IPS-18a (cell line): ENCODE data around the gene MRPS6.

Source experiments
- H3K27ac ChIP-seq: one replicate; pipeline ENCODE4 v1.5.1; 2013; ENCODE audit warnings: low read length
- H3K27me3 ChIP-seq: one replicate; pipeline ENCODE4 v1.6.1; 2013; ENCODE audit warnings: mild to moderate bottlenecking, low read length; ENCODE audit not compliant: control insufficient read depth, insufficient read depth
- H3K36me3 ChIP-seq: one replicate; pipeline ENCODE4 v1.6.1; 2013; ENCODE audit warnings: low read depth, low read length; ENCODE audit not compliant: control insufficient read depth
- H3K4me1 ChIP-seq: one replicate; pipeline ENCODE4 v1.6.1; 2013; ENCODE audit warnings: low read depth, low read length; ENCODE audit not compliant: control insufficient read depth
- H3K4me3 ChIP-seq: one replicate; pipeline ENCODE4 v1.5.1; 2013; ENCODE audit warnings: low read length
- H3K9ac ChIP-seq: one replicate; pipeline ENCODE4 v1.6.1; 2013; ENCODE audit warnings: mild to moderate bottlenecking, low read length, moderate library complexity
- H3K9me3 ChIP-seq: one replicate; pipeline ENCODE4 v1.6.1; 2013; ENCODE audit warnings: low read depth, low read length; ENCODE audit not compliant: control insufficient read depth

MRPS6 gene

DNA sequence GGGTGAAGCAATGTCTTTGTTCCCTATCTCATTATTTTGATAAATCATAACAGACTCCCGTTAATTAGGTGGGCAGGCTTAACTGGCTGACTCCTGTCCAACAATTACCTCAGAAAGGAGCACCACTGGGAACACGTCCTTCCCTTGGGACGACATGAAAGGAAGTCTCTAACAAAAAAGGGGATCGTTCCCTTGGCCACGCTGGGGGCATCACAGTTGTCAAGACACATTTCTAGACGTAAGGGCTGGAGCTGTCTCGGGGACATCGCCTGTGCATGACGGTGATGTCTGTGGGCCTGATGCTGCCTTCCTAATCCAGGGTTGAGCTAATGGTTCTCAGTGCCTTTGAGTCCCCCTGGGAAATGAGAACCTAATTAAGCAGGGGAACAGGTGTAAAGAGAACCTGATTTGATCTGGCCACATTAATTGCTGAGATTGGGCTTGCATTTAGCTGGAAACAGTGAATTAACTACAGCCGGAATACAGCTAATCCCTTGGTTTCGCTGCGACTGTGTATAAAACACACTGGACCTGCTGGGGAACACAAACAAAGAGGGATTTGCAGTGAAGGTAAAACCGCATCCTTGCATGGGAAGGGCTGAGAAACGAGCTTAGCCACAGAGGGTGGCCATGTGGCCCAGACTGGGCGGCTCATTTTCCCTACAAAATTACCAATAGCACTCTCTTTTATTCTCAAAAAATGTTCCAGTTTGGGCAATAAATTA, 111.8 kb downstream of the MRPS6 start:
- H3K9me3 ChIP-seq: no peaks in the 10 kb centered on the region
- H3K36me3 ChIP-seq: no peaks in the 10 kb centered on the region
- H3K4me1 ChIP-seq: peaks cover 17% of the 10 kb centered on the region
- peaks cover 8% of the 10 kb centered on the region for H3K27me3 ChIP-seq
- no peak overlapping the region for H3K27ac ChIP-seq
- no peak overlapping the region for H3K4me3 ChIP-seq
- H3K9ac ChIP-seq: no peak overlapping the region

DNA sequence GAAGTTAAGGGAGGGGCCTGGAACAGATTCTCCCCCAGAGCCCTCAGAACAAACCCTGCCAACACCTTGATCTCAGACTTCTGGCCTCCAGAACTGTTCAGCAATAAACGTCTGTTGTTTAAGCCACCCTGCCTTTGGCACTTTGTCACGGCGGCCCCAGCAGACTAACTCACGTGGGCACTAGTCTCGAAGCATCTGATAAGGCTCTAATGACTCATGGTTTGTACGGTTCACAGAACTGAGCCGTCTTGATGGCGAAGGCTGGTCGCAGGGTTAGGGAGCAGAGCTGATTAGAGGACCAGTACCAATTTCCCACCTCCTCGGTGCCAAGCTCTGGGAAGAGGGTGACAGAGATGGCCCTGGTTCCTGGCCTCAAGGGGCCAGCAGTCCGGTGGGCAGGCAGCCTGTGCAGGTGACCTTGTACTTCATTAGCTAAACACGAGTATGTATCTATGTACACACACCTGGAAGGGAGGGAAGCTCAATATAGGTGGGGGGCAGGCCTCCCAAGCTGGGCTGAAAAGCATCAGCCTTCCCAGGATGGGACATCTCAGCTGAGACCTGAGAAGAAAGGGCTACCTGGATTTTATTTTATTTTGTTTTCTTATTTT, 112.8 kb downstream of the MRPS6 start:
- Histone ChIP-seq H3K27me3 (no peaks in the 10 kb centered on the region), H3K27ac (no peak overlapping the region), H3K9ac (no peak overlapping the region), H3K9me3 (no peaks in the 10 kb centered on the region), H3K4me1 (peaks cover 10% of the 10 kb centered on the region), H3K36me3 (no peaks in the 10 kb centered on the region), H3K4me3 (no peak overlapping the region)

DNA sequence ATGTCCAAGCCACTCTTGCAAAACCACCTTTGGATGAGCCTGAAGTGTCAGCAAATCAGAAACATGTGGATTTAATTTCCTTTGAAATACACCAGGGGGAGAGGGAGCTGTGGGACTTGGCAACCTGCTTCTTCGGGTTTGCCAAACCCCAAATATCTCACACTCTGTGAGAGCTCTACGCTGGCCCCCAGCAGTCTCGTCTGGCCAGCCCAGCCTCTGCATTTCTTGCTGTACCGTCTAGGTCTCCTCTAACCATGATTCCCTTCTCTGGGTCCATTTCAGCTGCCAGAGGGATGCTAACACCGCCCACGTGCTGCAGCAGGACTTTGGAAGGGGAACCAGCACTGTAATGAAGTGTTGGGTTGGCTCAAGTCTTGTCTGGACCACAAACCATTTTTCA, 114.6 kb downstream of the MRPS6 start:
- Histone ChIP-seq H3K9me3 (no peaks in the 10 kb centered on the region), H3K4me1 (peaks cover 3% of the 10 kb centered on the region), H3K27ac (no peak overlapping the region), H3K36me3 (no peaks in the 10 kb centered on the region), H3K27me3 (no peaks in the 10 kb centered on the region), H3K9ac (no peak overlapping the region), H3K4me3 (no peak overlapping the region)

DNA sequence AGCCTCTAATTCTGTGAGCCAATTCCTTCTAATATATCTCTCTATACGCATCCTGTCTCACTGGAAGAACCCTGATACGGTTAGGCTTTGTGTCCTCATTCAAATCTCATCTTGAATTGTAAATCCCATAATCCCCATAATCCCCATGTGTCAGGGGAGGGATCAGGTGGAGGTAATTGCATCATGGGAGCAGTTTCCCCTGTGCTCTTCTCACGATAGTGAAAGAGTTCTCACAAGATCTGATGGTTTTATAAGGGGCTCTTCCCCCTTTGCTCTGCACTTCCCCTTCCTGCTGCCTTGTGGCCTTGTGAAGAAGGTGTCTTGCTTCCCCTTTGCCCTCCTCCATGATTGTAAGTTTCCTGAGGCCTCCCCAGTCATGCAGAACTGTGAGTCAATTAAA, 116.1 kb downstream of the MRPS6 start:
- Histone ChIP-seq H3K27ac (no peak overlapping the region), H3K9ac (no peak overlapping the region), H3K4me1 (peaks cover 9% of the 10 kb centered on the region), H3K9me3 (no peaks in the 10 kb centered on the region), H3K27me3 (no peaks in the 10 kb centered on the region), H3K36me3 (no peaks in the 10 kb centered on the region), H3K4me3 (no peak overlapping the region)

DNA sequence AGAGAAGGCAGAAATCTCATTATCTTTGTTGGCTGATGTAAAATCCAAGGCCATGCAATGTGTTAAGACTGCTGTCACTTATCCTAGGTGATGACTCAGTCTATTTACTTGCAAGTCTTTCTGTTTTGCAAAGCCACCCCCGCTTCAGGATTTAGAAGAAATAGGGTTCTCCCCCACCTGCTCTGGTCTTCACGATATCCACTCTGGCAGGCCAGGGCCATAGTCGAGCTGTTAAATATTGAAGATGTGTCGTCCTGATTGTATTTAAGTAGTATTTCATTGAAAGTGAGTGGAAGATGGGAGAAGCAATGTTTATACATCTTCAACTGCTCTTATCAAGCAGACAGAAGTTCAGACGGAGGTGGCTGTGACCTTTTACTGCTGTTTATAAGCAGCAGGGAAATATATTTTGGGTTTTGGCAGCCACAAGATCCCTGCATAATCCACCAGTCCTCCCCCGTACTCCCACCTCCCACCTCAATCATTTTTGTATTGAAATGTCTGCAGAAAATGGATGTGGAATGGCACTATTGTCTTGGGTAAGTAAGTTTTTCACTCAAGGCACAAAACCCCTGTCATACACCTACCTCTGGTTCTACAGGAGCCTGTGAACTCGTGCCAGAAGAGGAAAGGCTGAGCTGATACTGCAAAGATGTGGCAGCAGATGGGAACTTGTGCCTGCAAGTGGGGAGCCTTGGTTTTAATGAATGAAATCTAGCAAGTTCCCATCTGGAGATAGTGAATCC, 117.4 kb downstream of the MRPS6 start:
- H3K9me3 ChIP-seq: no peaks in the 10 kb centered on the region
- no peaks in the 10 kb centered on the region for H3K36me3 ChIP-seq
- no peak overlapping the region for H3K9ac ChIP-seq
- no peaks in the 10 kb centered on the region for H3K27me3 ChIP-seq
- H3K27ac ChIP-seq: no peak overlapping the region
- H3K4me1 ChIP-seq: peaks cover 19% of the 10 kb centered on the region
- no peak overlapping the region for H3K4me3 ChIP-seq

DNA sequence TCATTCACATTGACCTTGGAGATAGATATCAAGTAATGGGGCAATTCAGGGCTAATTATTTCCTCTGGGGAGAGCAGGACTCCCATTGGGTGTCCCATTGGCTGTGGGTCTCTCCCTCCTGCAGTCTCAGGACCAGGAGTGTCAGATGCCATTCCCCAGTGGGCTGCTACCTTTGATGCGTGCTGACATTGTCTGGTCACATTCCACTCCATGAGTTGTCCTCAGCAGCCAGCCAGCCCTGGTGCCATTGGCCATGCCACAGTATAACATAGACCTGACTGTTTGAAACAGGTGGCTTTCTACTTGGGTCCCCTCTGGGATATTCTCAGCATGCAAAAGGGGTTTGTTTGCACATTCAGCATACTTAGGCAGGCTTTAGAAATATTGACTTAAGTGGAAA, 118.5 kb downstream of the MRPS6 start:
- no peaks in the 10 kb centered on the region for H3K9me3 ChIP-seq
- H3K4me3 ChIP-seq: no peak overlapping the region
- H3K36me3 ChIP-seq: no peaks in the 10 kb centered on the region
- no peak overlapping the region for H3K27ac ChIP-seq
- H3K27me3 ChIP-seq: no peaks in the 10 kb centered on the region
- peaks cover 24% of the 10 kb centered on the region for H3K4me1 ChIP-seq
- H3K9ac ChIP-seq: no peak overlapping the region
